Lung (tissue), 12 donors: ENCODE data around the gene ITPK1. TPM values are rescaled to one million over a fixed set of nuclear protein-coding genes. Genes with fewer than 3 reads are reported as not detected.

Experiments
- ATAC-seq: fragments of 200-7000 bp; cut with Tn5 transposase; one replicate; pipeline ENCODE4 v1.9.1; 2020; ENCODE audit warnings: moderate number of reproducible peaks; ENCODE audit not compliant: insufficient read depth, low FRiP score
- DNase-seq, 3 donors: peaks; one replicate each; pipeline ENCODE4 v3.0.0-alpha.2; 2013 to 2017
- H3K27ac ChIP-seq, 2 donors: one replicate each; pipeline ENCODE4 v1.5.1; 2013; ENCODE audit warnings: mild to moderate bottlenecking in 2 of 2, moderate library complexity in 2 of 2, control low read depth in 1 of 2, inconsistent platforms in 1 of 2, low read depth in 1 of 2, low read length in 1 of 2
- H3K27me3 ChIP-seq, 3 donors: one replicate each; pipeline ENCODE4 v1.5.1; 2013; ENCODE audit warnings: low read length in 2 of 3; ENCODE audit not compliant: control insufficient read depth in 3 of 3, insufficient read depth in 3 of 3
- H3K36me3 ChIP-seq, 4 donors: one replicate each; pipeline ENCODE4 v1.5.1; 2013; ENCODE audit warnings: low read length in 4 of 4, mild to moderate bottlenecking in 1 of 4, moderate library complexity in 1 of 4; ENCODE audit not compliant: control insufficient read depth in 4 of 4, insufficient read depth in 4 of 4
- H3K4me1 ChIP-seq, 5 donors: one replicate each; pipeline ENCODE4 v1.5.1; 2013; ENCODE audit warnings: low read length in 5 of 5, mild to moderate bottlenecking in 2 of 5, moderate library complexity in 1 of 5; ENCODE audit not compliant: control insufficient read depth in 5 of 5, insufficient read depth in 5 of 5
- H3K4me3 ChIP-seq: one replicate; pipeline ENCODE4 v1.5.1; 2013; ENCODE audit warnings: mild to moderate bottlenecking, control low read depth, moderate library complexity
- H3K9ac ChIP-seq, 2 donors: one replicate each; pipeline ENCODE4 v1.5.1; 2013; ENCODE audit warnings: low read length in 2 of 2, control low read depth in 1 of 2; ENCODE audit not compliant: insufficient read depth in 1 of 2
- H3K9me3 ChIP-seq, 4 donors: one replicate each; pipeline ENCODE4 v1.5.1; 2013; ENCODE audit warnings: low read length in 3 of 4, mild to moderate bottlenecking in 1 of 4, moderate library complexity in 1 of 4; ENCODE audit not compliant: control insufficient read depth in 4 of 4, insufficient read depth in 3 of 4
- CTCF ChIP-seq: IDR thresholded peaks from 2 replicates; pipeline ENCODE4 v1.5.1; 2012; ENCODE audit warnings: mild to moderate bottlenecking; ENCODE audit errors: control extremely low read depth, extremely low read depth
- WGBS, 2 donors: extraction: QIAGEN DNeasy Blood & Tissue Kit; methylation state at CpG; one replicate each; pipeline ENCODE4 v1.1.7; 2013; 5-methylcytosine and 5-hydroxymethylcytosine counted together
- polyA plus RNA-seq, 2 donors: library from polyadenylated mRNA; stranded (reverse); fragments of 200-250 nt; gene quantifications; one replicate each; pipeline ENCODE4 v1.2.1, GENCODE V29; 2013
- total RNA-seq, 2 donors: library from RNA; depleted of rRNA in 1 of 2; stranded (reverse); fragments of >200 nt in 1 of 2; gene quantifications; one replicate each; pipeline ENCODE4 v1.2.1, GENCODE V29; 2014 to 2021
- donor health status: control.
- donor health status: control.
- donor health status: Bipolar disorder and iron deficiency.
- donor health status: healthy.
- donor health status: DM: yes; HTN: yes; CAD: no.

ITPK1 gene
- total and polyA plus RNA-seq, 4 donors = 17.5 to 99.4 (median 45.3) TPM

- WGBS, 2 donors = 86 to 90% methylated on average over 25 to 35 of the region's 35 CpGs
- Histone ChIP-seq H3K36me3 (peaks cover 0 to 15% (median 0%) of the 10 kb centered on the region in 4 donors), H3K27me3 (no peaks in the 10 kb centered on the region), H3K27ac (no peak overlapping the region), H3K4me1 (no peaks in the 10 kb centered on the region), H3K9ac (no peak overlapping the region), H3K4me3 (no peak overlapping the region), H3K9me3 (no peaks in the 10 kb centered on the region)
- DNase-seq (no peak), ATAC-seq (no peak)
- no peak for TF ChIP-seq CTCF
Observed at GRCh38 chr14:92932448-92933395, 183.0 kb downstream of the ITPK1 start.

- DNase-seq (no peak), ATAC-seq (no peak)
- H3K9ac ChIP-seq = no peak overlapping the region
- peaks cover 0 to 11% (median 0%) of the 10 kb centered on the region in 4 donors for H3K36me3 ChIP-seq
- no peak overlapping the region for H3K27ac ChIP-seq
- TF ChIP-seq CTCF = no peak
- no peaks in the 10 kb centered on the region for H3K27me3 ChIP-seq
- 89 to 93% methylated on average over 18 of the region's 18 CpGs for WGBS, 2 donors
- H3K4me3 ChIP-seq = no peak overlapping the region
- no peaks in the 10 kb centered on the region for H3K9me3 ChIP-seq
- no peaks in the 10 kb centered on the region for H3K4me1 ChIP-seq
Observed at GRCh38 chr14:92931681-92932447, 183.9 kb downstream of the ITPK1 start.

GRCh38 chr14:92930737-92931602, 184.8 kb downstream of the ITPK1 start:
- Histone ChIP-seq H3K4me1 (no peaks in the 10 kb centered on the region), H3K27ac (no peak overlapping the region), H3K9me3 (no peaks in the 10 kb centered on the region), H3K4me3 (no peak overlapping the region), H3K9ac (no peak overlapping the region), H3K36me3 (peaks cover 0 to 6% (median 0%) of the 10 kb centered on the region in 4 donors), H3K27me3 (no peaks in the 10 kb centered on the region)
- ATAC-seq = no peak
- 78 to 82% methylated on average over 8 of the region's 8 CpGs for WGBS, 2 donors
- DNase-seq = no peak
- no peak for TF ChIP-seq CTCF
